ENCODE data around the gene CYP26B1. TPM values are rescaled to one million over a fixed set of nuclear protein-coding genes. Genes with fewer than 3 reads are reported as not detected.

The CYP26B1 gene
- total RNA-seq, 1 donor from 2014 or later, result 1.2 TPM

DNA sequence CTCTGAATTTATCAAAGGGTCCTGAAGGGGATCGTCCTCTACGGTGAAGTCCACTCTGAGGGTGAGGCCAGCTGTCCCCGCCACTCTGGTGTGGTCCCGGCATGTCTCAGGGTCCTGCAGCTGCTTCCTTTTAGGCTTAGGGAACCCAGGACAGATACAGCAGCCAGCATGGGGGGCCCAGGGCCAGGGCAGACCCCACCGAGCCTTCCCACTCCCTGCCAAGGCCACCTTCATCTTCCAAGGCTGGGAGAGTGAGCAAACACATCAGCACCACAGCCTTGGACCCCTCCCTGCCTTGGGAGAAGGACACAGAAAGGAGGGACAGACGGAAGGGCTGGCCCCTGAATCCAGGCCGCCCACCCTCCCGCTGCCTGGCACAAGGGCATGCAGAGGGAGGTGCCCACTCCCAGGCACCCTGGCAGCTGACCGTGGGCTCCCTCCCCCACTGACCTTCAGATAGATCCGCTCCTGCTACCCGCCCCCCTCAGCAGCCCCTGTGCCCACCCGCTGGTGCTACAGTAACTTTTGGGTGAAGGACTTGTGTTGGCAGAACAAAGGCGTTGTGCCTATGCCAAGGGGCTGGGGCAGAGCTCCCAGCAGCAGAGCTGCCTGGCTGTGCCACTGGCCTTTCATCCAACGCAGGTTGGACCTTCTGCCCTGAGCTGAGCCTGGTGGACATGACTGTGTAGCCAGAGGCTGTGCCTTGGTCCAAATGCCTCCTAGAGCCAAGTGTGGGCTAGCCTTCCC, 7.6 kb downstream of the CYP26B1 start:
- FAIRE-seq (no peak), DNase-seq (ENCODE audit: low read depth) (no peak)
- no peak overlapping the region for H3K27ac Mint-ChIP-seq (ENCODE audit: unreplicated experiment)
- H3K4me1 Mint-ChIP-seq (ENCODE audit: low read depth, unreplicated experiment), result no peaks in the 10 kb centered on the region
- H3K36me3 Mint-ChIP-seq (ENCODE audit: low read depth, unreplicated experiment), result no peaks in the 10 kb centered on the region
- H3K4me1 ChIP-seq (ENCODE audit: insufficient read depth, low read length), result peaks cover 9% of the 10 kb centered on the region
- no peak overlapping the region for H3K4me3 ChIP-seq (ENCODE audit: insufficient read depth, low read depth, low read length)
- H3K9ac ChIP-seq (ENCODE audit: low read length), result no peak overlapping the region
- peaks cover 21% of the 10 kb centered on the region for H3K27me3 ChIP-seq (ENCODE audit: insufficient read depth, low read length)
- no peaks in the 10 kb centered on the region for H3K36me3 ChIP-seq (ENCODE audit: insufficient read depth, low read length)
- peaks cover 52% of the 10 kb centered on the region for H3K27me3 Mint-ChIP-seq (ENCODE audit: low read depth, unreplicated experiment)
- no peak overlapping the region for H3K27ac ChIP-seq (ENCODE audit: low read depth, low read length)
- H3K9me3 Mint-ChIP-seq (ENCODE audit: unreplicated experiment), result no peaks in the 10 kb centered on the region
- no peaks in the 10 kb centered on the region for H3K9me3 ChIP-seq (ENCODE audit: insufficient read depth, low read depth, low read length)
- H3K4me3 Mint-ChIP-seq (ENCODE audit: unreplicated experiment), result no peak overlapping the region
- no peaks in the 10 kb centered on the region for H3K79me2 ChIP-seq (ENCODE audit: insufficient read depth, low read length)
- H2AFZ ChIP-seq (ENCODE audit: low read depth, low read length), result no peak overlapping the region
- TF ChIP-seq CTCF (IDR thresholded peaks at IDR 0.05; ENCODE audit: insufficient read depth, low read depth, low read length) (no peak), EZH2 (IDR thresholded peaks at IDR 0.05; ENCODE audit: insufficient read depth, low read length) (no peak)
- peaks cover 3% of the 10 kb centered on the region for H4K20me1 ChIP-seq (ENCODE audit: insufficient read depth, low read length)
- no peak overlapping the region for H3K4me2 ChIP-seq (ENCODE audit: low read length)

DNA sequence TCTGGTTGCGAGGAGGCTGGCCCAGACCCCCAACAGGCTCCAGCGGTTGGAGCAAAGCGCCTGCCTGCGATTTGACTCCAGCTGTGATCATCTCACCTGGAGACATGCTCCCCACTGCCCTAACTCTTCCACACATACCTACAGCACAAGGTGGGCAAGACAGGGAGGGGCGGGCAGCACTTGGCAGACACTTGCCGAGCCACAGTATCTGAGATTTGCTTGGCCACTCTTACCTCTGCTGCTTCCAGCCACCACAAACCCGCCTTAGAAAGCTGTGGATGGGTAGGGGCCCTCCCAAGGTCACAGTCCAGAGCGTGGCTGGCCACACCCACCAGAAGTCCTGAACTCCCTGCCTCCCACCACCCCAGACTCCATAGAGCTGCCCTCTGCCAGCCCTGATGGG, 8.2 kb downstream of the CYP26B1 start:
- Mint-ChIP-seq H3K4me3 (ENCODE audit: unreplicated experiment) (no peak overlapping the region), H3K4me1 (ENCODE audit: low read depth, unreplicated experiment) (no peaks in the 10 kb centered on the region), H3K9me3 (ENCODE audit: unreplicated experiment) (no peaks in the 10 kb centered on the region), H3K36me3 (ENCODE audit: low read depth, unreplicated experiment) (no peaks in the 10 kb centered on the region), H3K27me3 (ENCODE audit: low read depth, unreplicated experiment) (peaks cover 55% of the 10 kb centered on the region), H3K27ac (ENCODE audit: unreplicated experiment) (no peak overlapping the region)
- Histone ChIP-seq H3K27ac (ENCODE audit: low read depth, low read length) (no peak overlapping the region), H3K36me3 (ENCODE audit: insufficient read depth, low read length) (no peaks in the 10 kb centered on the region), H3K4me3 (ENCODE audit: insufficient read depth, low read depth, low read length) (no peak overlapping the region), H3K27me3 (ENCODE audit: insufficient read depth, low read length) (peaks cover 21% of the 10 kb centered on the region), H2AFZ (ENCODE audit: low read depth, low read length) (no peak overlapping the region), H4K20me1 (ENCODE audit: insufficient read depth, low read length) (peaks cover 3% of the 10 kb centered on the region), H3K4me1 (ENCODE audit: insufficient read depth, low read length) (peaks cover 6% of the 10 kb centered on the region), H3K4me2 (ENCODE audit: low read length) (no peak overlapping the region), H3K9me3 (ENCODE audit: insufficient read depth, low read depth, low read length) (no peaks in the 10 kb centered on the region), H3K9ac (ENCODE audit: low read length) (no peak overlapping the region), H3K79me2 (ENCODE audit: insufficient read depth, low read length) (no peaks in the 10 kb centered on the region)
- no peak for TF ChIP-seq CTCF (IDR thresholded peaks at IDR 0.05; ENCODE audit: insufficient read depth, low read depth, low read length)
- no peak for TF ChIP-seq EZH2 (IDR thresholded peaks at IDR 0.05; ENCODE audit: insufficient read depth, low read length)
- no peak for FAIRE-seq
- DNase-seq (ENCODE audit: low read depth), result no peak

DNA sequence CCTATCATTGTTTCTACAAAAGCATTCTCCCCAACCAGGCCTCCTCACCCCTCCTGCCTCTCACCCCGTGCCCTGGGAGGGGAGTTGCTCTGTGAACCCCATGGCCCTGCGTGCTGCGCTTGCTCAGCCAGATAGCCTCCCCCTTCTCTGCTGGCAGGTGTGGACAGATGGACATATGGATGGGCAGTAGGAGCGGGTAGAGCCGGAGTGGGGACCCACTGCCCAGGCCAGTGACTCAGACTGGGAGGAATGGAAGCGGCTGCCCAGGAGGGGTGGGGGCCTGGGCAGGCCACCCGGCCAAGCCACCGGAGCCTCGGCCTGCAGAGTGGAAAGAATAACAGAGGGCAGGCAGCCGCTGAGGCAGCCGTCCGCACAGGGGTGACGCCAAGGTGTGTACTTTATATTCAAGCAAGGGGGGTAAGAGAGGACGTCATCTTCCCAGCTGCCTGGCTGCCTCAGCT, 8.7 kb downstream of the CYP26B1 start:
- Mint-ChIP-seq H3K4me3 (ENCODE audit: unreplicated experiment) (no peak overlapping the region), H3K9me3 (ENCODE audit: unreplicated experiment) (no peaks in the 10 kb centered on the region), H3K27ac (ENCODE audit: unreplicated experiment) (no peak overlapping the region), H3K36me3 (ENCODE audit: low read depth, unreplicated experiment) (no peaks in the 10 kb centered on the region), H3K4me1 (ENCODE audit: low read depth, unreplicated experiment) (no peaks in the 10 kb centered on the region), H3K27me3 (ENCODE audit: low read depth, unreplicated experiment) (peaks cover 54% of the 10 kb centered on the region)
- peak; percentile 36 for DNase-seq (ENCODE audit: low read depth)
- Histone ChIP-seq H3K9ac (ENCODE audit: low read length) (no peak overlapping the region), H2AFZ (ENCODE audit: low read depth, low read length) (no peak overlapping the region), H3K36me3 (ENCODE audit: insufficient read depth, low read length) (no peaks in the 10 kb centered on the region), H3K27ac (ENCODE audit: low read depth, low read length) (no peak overlapping the region), H3K4me2 (ENCODE audit: low read length) (no peak overlapping the region), H4K20me1 (ENCODE audit: insufficient read depth, low read length) (peaks cover 3% of the 10 kb centered on the region), H3K27me3 (ENCODE audit: insufficient read depth, low read length) (peaks cover 18% of the 10 kb centered on the region), H3K4me3 (ENCODE audit: insufficient read depth, low read depth, low read length) (no peak overlapping the region), H3K9me3 (ENCODE audit: insufficient read depth, low read depth, low read length) (no peaks in the 10 kb centered on the region), H3K4me1 (ENCODE audit: insufficient read depth, low read length) (peaks cover 6% of the 10 kb centered on the region), H3K79me2 (ENCODE audit: insufficient read depth, low read length) (no peaks in the 10 kb centered on the region)
- TF ChIP-seq EZH2 (IDR thresholded peaks at IDR 0.05; ENCODE audit: insufficient read depth, low read length) (no peak), CTCF (IDR thresholded peaks at IDR 0.05; ENCODE audit: insufficient read depth, low read depth, low read length) (no peak)
- no peak for FAIRE-seq

All from astrocyte (in vitro differentiated cells and primary cell).